K562 (cell line): ENCODE results near the gene OR11G2. TPM values are rescaled to one million over a fixed set of nuclear protein-coding genes. Genes with fewer than 3 reads are reported as not detected.
A peak's percentile ranks its signal among the peaks of the same experiment; 100 is the strongest.

Experiments used
- ATAC-seq: fragments of 200-7000 bp; cut with Tn5 transposase; 3 replicates; pipeline ENCODE4 v1.9.1; 2020; ENCODE audit warnings: moderate library complexity
- BruUV-seq: library from RNA; stranded (reverse); fragments of 400-500 nt; replicated peaks from 2 replicates; lab custom pipeline; 2021; lab: Mats Ljungman, UMichigan
- CTCF ChIA-PET: fragments of 300-600 bp; formaldehyde crosslinking; extraction: SDS; loops from one replicate; lab custom pipeline; 2021; ENCODE audit warnings: low intra/inter-chr PET ratio; lab: Yijun Ruan, JAX
- POLR2A ChIA-PET: fragments of 300-600, 350-650 bp; sonication (Branson Sonifier 250); formaldehyde crosslinking; extraction: SDS; loops from one replicate; lab custom pipeline; 2021; ENCODE audit warnings: antibody characterized with exemption, inconsistent platforms; lab: Yijun Ruan, JAX
- DNase-seq, 4 experiments: peaks; one replicate each; pipeline versions ENCODE4 v3.0.0 to v3.0.0-alpha.2; 2011 to 2018; ENCODE audit warnings: low spot score in 3 of 4, mixed read lengths in 3 of 4; ENCODE audit errors: extremely low read depth in 1 of 4
- FAIRE-seq: peaks from 2 replicates; lab custom pipeline; 2011; peaks lifted over from hg19 to GRCh38; lab: Jason Lieb, UNC
- H2AFZ ChIP-seq: 2 replicates; pipeline ENCODE4 v1.6.0; 2011; ENCODE audit warnings: low read depth, low read length, control low read depth, inconsistent platforms
- H3K27ac ChIP-seq: fragments of 200-600 bp; 3 replicates; pipeline ENCODE4 v1.8.0; 2011; ENCODE audit warnings: low read depth, mild to moderate bottlenecking, control low read depth, inconsistent platforms, low read length, moderate library complexity, mixed read lengths; ENCODE audit errors: extremely low read depth
- H3K27me3 ChIP-seq, 2 experiments: fragments of 300-600 bp in 1 of 2; 2 replicates in 1 of 2; 3 replicates in 1 of 2; pipeline versions ENCODE4 v1.6.0 to v1.8.0; 2011; ENCODE audit warnings: inconsistent platforms in 2 of 2, low read length in 2 of 2, mild to moderate bottlenecking in 1 of 2, mixed read lengths in 1 of 2, moderate library complexity in 1 of 2; ENCODE audit not compliant: control insufficient read depth in 2 of 2, insufficient read depth in 2 of 2
- H3K36me3 ChIP-seq: fragments of 300-600 bp; 3 replicates; pipeline ENCODE4 v1.8.0; 2011; ENCODE audit warnings: mild to moderate bottlenecking, low read length, inconsistent platforms; ENCODE audit not compliant: control insufficient read depth, insufficient read depth
- H3K4me1 ChIP-seq, 2 experiments: fragments of 200-600 bp in 1 of 2; replicated peaks in 1 of 2; 2 replicates in 1 of 2; 3 replicates in 1 of 2; pipeline versions ENCODE4 v1.5.1 to v1.8.0; 2011; ENCODE audit warnings: inconsistent platforms in 2 of 2, low read length in 2 of 2, mild to moderate bottlenecking in 1 of 2, mixed read lengths in 1 of 2, moderate library complexity in 1 of 2; ENCODE audit not compliant: control insufficient read depth in 2 of 2, insufficient read depth in 2 of 2
- H3K4me2 ChIP-seq: 2 replicates; pipeline ENCODE4 v1.6.1; 2011; ENCODE audit warnings: low read length, control low read depth, inconsistent platforms, mixed read lengths; ENCODE audit not compliant: insufficient read depth
- H3K4me3 ChIP-seq: fragments of 200-600 bp; sonication (generic), shearing (Covaris generic); 2 replicates; pipeline ENCODE4 v1.5.1; 2016; ENCODE audit warnings: control low read depth, inconsistent platforms
- H3K79me2 ChIP-seq: fragments of 200-600 bp; 3 replicates; pipeline ENCODE4 v1.8.0; 2011; ENCODE audit warnings: low read length, inconsistent platforms; ENCODE audit not compliant: control insufficient read depth, insufficient read depth
- H3K9ac ChIP-seq, 2 experiments: 2 replicates each; pipeline versions ENCODE4 v1.6.0 to v1.6.1; 2011; ENCODE audit warnings: low read depth in 2 of 2, low read length in 2 of 2, control low read depth in 1 of 2, inconsistent platforms in 1 of 2, mild to moderate bottlenecking in 1 of 2, mixed read lengths in 1 of 2; ENCODE audit not compliant: insufficient read depth in 1 of 2
- H3K9me1 ChIP-seq: one replicate; pipeline ENCODE4 v1.6.0; 2011; ENCODE audit warnings: inconsistent platforms, mild to moderate bottlenecking, low read length, moderate library complexity; ENCODE audit not compliant: control insufficient read depth, insufficient read depth
- H3K9me3 ChIP-seq: replicated peaks from 2 replicates; pipeline ENCODE4 v1.5.1; 2011; ENCODE audit warnings: low read depth, low read length, inconsistent platforms; ENCODE audit not compliant: control insufficient read depth, insufficient read depth
- H4K20me1 ChIP-seq: replicated peaks from 2 replicates; pipeline ENCODE4 v1.6.1; 2011; ENCODE audit warnings: low read length, inconsistent platforms, mixed read lengths; ENCODE audit not compliant: control insufficient read depth, insufficient read depth
- C11orf30 ChIP-seq: fragments of 450-650 bp; IDR thresholded peaks from 2 replicates; pipeline ENCODE4 v1.6.1; 2016; ENCODE audit warnings: low read depth, mild to moderate bottlenecking
- DLX4 ChIP-seq: fragments of 250-450 bp; sonication (Bioruptor Pico); IDR thresholded peaks from 2 replicates; pipeline ENCODE4 v1.6.1; 2021; ENCODE audit warnings: mild to moderate bottlenecking
- FOXK2 ChIP-seq, 2 experiments: fragments of 450-650 bp; IDR thresholded peaks in 1 of 2; conservative IDR thresholded peaks in 1 of 2; 2 replicates each; pipeline ENCODE4 v1.6.1; 2016; ENCODE audit warnings: low read depth in 2 of 2, mild to moderate bottlenecking in 1 of 2
- ID3 ChIP-seq, 2 experiments: fragments of 250-450 bp in 1 of 2; fragments of 450-650 bp in 1 of 2; sonication (Bioruptor Pico) in 1 of 2; IDR thresholded peaks; 2 replicates each; pipeline versions ENCODE4 v1.6.1 to v1.8.0; 2016 to 2021; ENCODE audit warnings: mild to moderate bottlenecking in 2 of 2, moderate library complexity in 2 of 2, missing compliant biosample characterization in 1 of 2, missing genetic modification characterization in 1 of 2
- MAFG ChIP-seq: fragments of 450-650 bp; conservative IDR thresholded peaks from 2 replicates; pipeline ENCODE4 v1.6.1; 2016; ENCODE audit warnings: missing genetic modification characterization, missing compliant biosample characterization
- MEF2A ChIP-seq: IDR thresholded peaks from 2 replicates; pipeline ENCODE4 v1.6.1; 2011; ENCODE audit warnings: low read depth, mild to moderate bottlenecking, low read length, moderate library complexity; ENCODE audit not compliant: control insufficient read depth
- NFE2 ChIP-seq: IDR thresholded peaks from 2 replicates; pipeline ENCODE4 v1.6.1; 2014; ENCODE audit warnings: antibody characterized with exemption, low read depth
- PTBP1 ChIP-seq: fragments of 200-400 bp; formaldehyde crosslinking; IDR thresholded peaks from 2 replicates; pipeline ENCODE4 v1.6.1; 2017; ENCODE audit warnings: low read depth, low read length
- RBM15 ChIP-seq: fragments of 200-400 bp; formaldehyde crosslinking; IDR thresholded peaks from 2 replicates; pipeline ENCODE4 v1.6.1; 2018; ENCODE audit warnings: mild to moderate bottlenecking, low read length, moderate library complexity; ENCODE audit not compliant: insufficient read depth
- SNRNP70 ChIP-seq: fragments of 200-400 bp; formaldehyde crosslinking; optimal IDR thresholded peaks from 2 replicates; pipeline ENCODE3; 2017; ENCODE audit warnings: low read depth, low read length
- STAT5B ChIP-seq: fragments of 250-450 bp; sonication (Bioruptor Pico); IDR thresholded peaks from 2 replicates; pipeline ENCODE4 v1.8.0; 2021; ENCODE audit warnings: mild to moderate bottlenecking, inconsistent platforms
- TOE1 ChIP-seq, 2 experiments: fragments of 450-650 bp in 1 of 2; sonication (generic) in 1 of 2; formaldehyde crosslinking in 1 of 2; IDR thresholded peaks; 2 replicates each; pipeline versions ENCODE4 v1.7.1 to v1.8.0; 2016 to 2022; ENCODE audit warnings: borderline replicate concordance in 2 of 2, mild to moderate bottlenecking in 2 of 2, antibody characterized with exemption in 1 of 2, inconsistent platforms in 1 of 2, low read depth in 1 of 2, missing genetic modification reagents in 1 of 2, moderate library complexity in 1 of 2
- XRCC3 ChIP-seq: fragments of 450-650 bp; IDR thresholded peaks from 2 replicates; pipeline ENCODE4 v1.6.1; 2017; ENCODE audit warnings: mild to moderate bottlenecking, moderate library complexity
- ZFPM2 ChIP-seq: fragments of 250-450 bp; sonication (Bioruptor Pico); IDR thresholded peaks from 2 replicates; pipeline ENCODE4 v1.5.1; 2022; ENCODE audit warnings: mild to moderate bottlenecking
- ZNF316 ChIP-seq: fragments of 450-650 bp; IDR thresholded peaks from 2 replicates; pipeline ENCODE4 v1.6.1; 2016
- ZNF639 ChIP-seq, 2 experiments: fragments of 200-800 bp in 1 of 2; sonication (Bioruptor generic) in 1 of 2; sonication (generic) in 1 of 2; formaldehyde crosslinking in 1 of 2; IDR thresholded peaks in 1 of 2; conservative IDR thresholded peaks in 1 of 2; 2 replicates each; pipeline versions ENCODE4 v1.5.0 to v1.6.1; 2016 to 2020; ENCODE audit warnings: missing compliant biosample characterization in 1 of 2, missing genetic modification characterization in 1 of 2, missing genetic modification reagents in 1 of 2
- WGBS: fragments of 100-300 bp; shearing (Covaris generic); methylation state at CpG from one replicate; pipeline ENCODE4 v1.1.6; 2016; ENCODE audit warnings: low coverage, mixed read lengths; ENCODE audit not compliant: insufficient coverage; ENCODE audit errors: missing lambda C conversion rate; 5-methylcytosine and 5-hydroxymethylcytosine counted together
- in situ Hi-C: fragments of 300-500 bp; cut with MboI; formaldehyde crosslinking; loops from 4 replicates; pipeline ENCODE4 v1.15.0; 2018; ENCODE audit warnings: inconsistent platforms, mixed read lengths
- intact Hi-C: fragments of 100-400 bp; cut with micrococcal nuclease; formaldehyde crosslinking; loops from 2 replicates; pipeline ENCODE4 v1.14.2; 2022
- polyA plus RNA-seq, 8 experiments: library from polyadenylated mRNA; depleted of rRNA in 4 of 8; stranded (reverse) in 5 of 8; unstranded in 3 of 8; fragments of >200 nt; fragmentation: Nextera tagmentation in 2 of 8; fragmentation: Illumina TruSeq in 1 of 8; extraction: Ambion mirVana in 2 of 8; extraction: Trizol in 1 of 8; gene quantifications; 2 replicates each; pipeline versions ENCODE4 v1.2.1 to v1.2.3, GENCODE V29; 2011 to 2014; ENCODE audit warnings: inconsistent platforms in 1 of 8, missing spikeins in 1 of 8
- total RNA-seq, 7 experiments: library from RNA; depleted of rRNA in 6 of 7; stranded (reverse); fragments of >200 nt in 6 of 7; fragmentation: Illumina TruSeq in 2 of 7; extraction: Trizol in 2 of 7; gene quantifications; 2 replicates each; pipeline versions ENCODE4 v1.2.1 to v1.2.3, GENCODE V29; 2011 to 2021; ENCODE audit warnings: low replicate concordance in 1 of 7

The OR11G2 gene
- total and polyA plus RNA-seq, 9 of the 15 experiments (the other 6 are each of a cell fraction or from before 2014, with no cell fraction given), result not detected

- WGBS, result 12% methylated on average over 2 of the region's 2 CpGs
Observed at GRCh38 chr14:20223410-20223809, 32.7 kb downstream of the OR11G2 start, which contains the start of gene OR11H6. OR11H6 (plus strand) TSS chr14:20223710; CDS start chr14:20223710, 0 bp downstream.

More at GRCh38 chr14:20223410-20223809, 32.7 kb downstream of the OR11G2 start, which contains the start of gene OR11H6:
- Histone ChIP-seq H3K4me1 (peaks cover 0 to 14% of the 10 kb centered on the region in 2 experiments; a peak in 2 of 5 replicates), H2AFZ (peak within 1 kb of the TSS; percentile 65), H3K36me3 (no peaks in the 10 kb centered on the region), H3K9ac (no peak within 1 kb of the TSS), H3K9me3 (no peaks in the 10 kb centered on the region), H3K79me2 (no peaks in the 10 kb centered on the region), H3K27ac (0 out of 3 replicates have a peak within 1 kb of the TSS, but pooled peaks have one; percentile 35), H3K4me3 (no peak within 1 kb of the TSS), H4K20me1 (no peaks in the 10 kb centered on the region), H3K27me3 (no peaks in the 10 kb centered on the region), H3K9me1 (no peaks in the 10 kb centered on the region), H3K4me2 (no peak within 1 kb of the TSS)
- FAIRE-seq, result no peak
- POLR2A ChIA-PET, result interaction anchor here (0.6 to 1.3 kb wide), 2 partner anchors 13 to 15 kb away, joined by 3 read pairs; no protein-coding TSS in a partner anchor
- DNase-seq, result no peak
- intact Hi-C loops, result no loop called here
- CTCF ChIA-PET, result no interaction called here
- TF ChIP-seq ID3 (CRISPR knock-in tag; IDR thresholded peaks at IDR 0.05), result no peak
- no peak for TF ChIP-seq ID3 (tag; IDR thresholded peaks at IDR 0.05)
- 0 out of 2 replicates have a peak, but pooled peaks have one; percentile 16 for TF ChIP-seq ZNF316
- TF ChIP-seq NFE2, result peak; percentile 50
- no peak for TF ChIP-seq RBM15
- TF ChIP-seq ZFPM2 (CRISPR knock-in tag), result no peak
- no peak for TF ChIP-seq ZNF639 (CRISPR knock-in tag; conservative IDR thresholded peaks at IDR 0.05 in 1 of 2, IDR thresholded peaks at IDR 0.05 in 1 of 2)
- no peak for TF ChIP-seq FOXK2 (conservative IDR thresholded peaks at IDR 0.05 in 1 of 2, IDR thresholded peaks at IDR 0.05 in 1 of 2; ENCODE audit: low read depth in 2 of 2)
- TF ChIP-seq STAT5B, result no peak
- peak; percentile 33; the same call in 1 of the 2 replicates for TF ChIP-seq MAFG
- no peak for TF ChIP-seq SNRNP70
- peak; percentile 13; the same call in 1 of the 2 replicates for TF ChIP-seq MEF2A
- peak; percentile 45; the same call in 1 of the 2 replicates for TF ChIP-seq C11orf30
- no peak for TF ChIP-seq PTBP1
- TF ChIP-seq DLX4, result no peak
- TF ChIP-seq XRCC3, result no peak
- TF ChIP-seq TOE1 (IDR thresholded peaks at IDR 0.05; ENCODE audit: borderline replicate concordance), result no peak
- no peak for TF ChIP-seq TOE1 (CRISPR knock-in tag; IDR thresholded peaks at IDR 0.05; ENCODE audit: borderline replicate concordance, low read depth)
- ATAC-seq, result peak; percentile 25; the same call in 2 of the 3 replicates
- in situ Hi-C loops, result no loop called here
- no TSS peak for BruUV-seq
